ENCODE data around the gene NFX1. TPM values are rescaled to one million over a fixed set of nuclear protein-coding genes. Genes with fewer than 3 reads are reported as not detected.
A peak's percentile ranks its signal among the peaks of the same experiment; 100 is the strongest.

NFX1 gene
- total and polyA plus RNA-seq, 9 of the 15 experiments (the other 6 are each of a cell fraction or from before 2014, with no cell fraction given): 8.8 to 38.9 (median 26.8) TPM

DNA sequence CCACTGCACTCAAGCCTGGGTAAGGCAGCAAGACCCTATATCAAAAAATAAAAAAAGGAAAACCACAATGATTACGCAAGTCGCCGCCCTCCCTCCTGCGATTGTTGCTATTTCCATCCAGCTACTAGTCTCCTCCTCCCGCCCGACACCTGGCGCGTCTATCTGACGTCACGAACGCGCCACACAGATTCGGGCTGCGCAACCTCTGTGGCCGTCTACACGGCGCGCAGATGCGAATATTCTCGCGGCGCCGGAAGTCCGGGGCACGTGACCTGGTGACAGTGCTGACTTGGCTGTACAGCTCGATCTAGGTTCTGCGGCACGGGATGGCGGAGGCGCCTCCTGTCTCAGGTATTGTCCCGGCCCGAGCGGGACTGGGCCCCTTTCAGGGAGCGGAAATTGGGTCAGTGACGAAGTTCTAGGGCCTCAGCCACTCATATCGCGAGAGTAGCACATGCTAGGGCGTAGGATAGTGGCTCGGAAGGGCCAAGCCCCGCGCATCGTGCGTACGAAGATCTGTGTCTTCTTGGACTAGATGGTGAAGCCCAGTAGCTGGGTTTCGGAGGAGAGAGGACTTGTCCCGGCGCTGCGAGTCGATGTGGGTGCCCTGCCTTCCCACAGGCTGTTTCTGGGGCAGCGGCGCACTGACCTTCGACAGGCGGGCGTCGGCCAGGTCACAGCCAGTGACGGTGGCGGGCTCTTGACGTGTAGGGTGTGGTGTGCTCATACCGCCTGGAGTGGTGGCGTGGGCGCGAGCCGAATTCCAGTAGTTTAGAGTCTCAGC lies at the start of gene NFX1 (continued):
- TF ChIP-seq XRCC5 (IDR thresholded peaks at IDR 0.05; ENCODE audit: low read depth, low read length): no peak
- no peak for TF ChIP-seq PRPF4 (IDR thresholded peaks at IDR 0.05; ENCODE audit: insufficient read depth, low read depth, low read length, poor library complexity, severe bottlenecking)
- TF ChIP-seq MCM3 (IDR thresholded peaks at IDR 0.05): no peak
- TF ChIP-seq ZFP1 (CRISPR knock-in tag; IDR thresholded peaks at IDR 0.05): no peak
- TF ChIP-seq MTA3 (IDR thresholded peaks at IDR 0.05; ENCODE audit: borderline replicate concordance): no peak
- no peak for TF ChIP-seq COPS2 (conservative IDR thresholded peaks at IDR 0.05)
- TF ChIP-seq ZNF324 (CRISPR knock-in tag; IDR thresholded peaks at IDR 0.05): no peak
- no peak for TF ChIP-seq ZNF436 (CRISPR knock-in tag; IDR thresholded peaks at IDR 0.05)
- TF ChIP-seq NRF1 (conservative IDR thresholded peaks at IDR 0.05 in 1 of 2, IDR thresholded peaks at IDR 0.05 in 1 of 2): peak; percentile 95 to 96
- TF ChIP-seq, protein P1, sequence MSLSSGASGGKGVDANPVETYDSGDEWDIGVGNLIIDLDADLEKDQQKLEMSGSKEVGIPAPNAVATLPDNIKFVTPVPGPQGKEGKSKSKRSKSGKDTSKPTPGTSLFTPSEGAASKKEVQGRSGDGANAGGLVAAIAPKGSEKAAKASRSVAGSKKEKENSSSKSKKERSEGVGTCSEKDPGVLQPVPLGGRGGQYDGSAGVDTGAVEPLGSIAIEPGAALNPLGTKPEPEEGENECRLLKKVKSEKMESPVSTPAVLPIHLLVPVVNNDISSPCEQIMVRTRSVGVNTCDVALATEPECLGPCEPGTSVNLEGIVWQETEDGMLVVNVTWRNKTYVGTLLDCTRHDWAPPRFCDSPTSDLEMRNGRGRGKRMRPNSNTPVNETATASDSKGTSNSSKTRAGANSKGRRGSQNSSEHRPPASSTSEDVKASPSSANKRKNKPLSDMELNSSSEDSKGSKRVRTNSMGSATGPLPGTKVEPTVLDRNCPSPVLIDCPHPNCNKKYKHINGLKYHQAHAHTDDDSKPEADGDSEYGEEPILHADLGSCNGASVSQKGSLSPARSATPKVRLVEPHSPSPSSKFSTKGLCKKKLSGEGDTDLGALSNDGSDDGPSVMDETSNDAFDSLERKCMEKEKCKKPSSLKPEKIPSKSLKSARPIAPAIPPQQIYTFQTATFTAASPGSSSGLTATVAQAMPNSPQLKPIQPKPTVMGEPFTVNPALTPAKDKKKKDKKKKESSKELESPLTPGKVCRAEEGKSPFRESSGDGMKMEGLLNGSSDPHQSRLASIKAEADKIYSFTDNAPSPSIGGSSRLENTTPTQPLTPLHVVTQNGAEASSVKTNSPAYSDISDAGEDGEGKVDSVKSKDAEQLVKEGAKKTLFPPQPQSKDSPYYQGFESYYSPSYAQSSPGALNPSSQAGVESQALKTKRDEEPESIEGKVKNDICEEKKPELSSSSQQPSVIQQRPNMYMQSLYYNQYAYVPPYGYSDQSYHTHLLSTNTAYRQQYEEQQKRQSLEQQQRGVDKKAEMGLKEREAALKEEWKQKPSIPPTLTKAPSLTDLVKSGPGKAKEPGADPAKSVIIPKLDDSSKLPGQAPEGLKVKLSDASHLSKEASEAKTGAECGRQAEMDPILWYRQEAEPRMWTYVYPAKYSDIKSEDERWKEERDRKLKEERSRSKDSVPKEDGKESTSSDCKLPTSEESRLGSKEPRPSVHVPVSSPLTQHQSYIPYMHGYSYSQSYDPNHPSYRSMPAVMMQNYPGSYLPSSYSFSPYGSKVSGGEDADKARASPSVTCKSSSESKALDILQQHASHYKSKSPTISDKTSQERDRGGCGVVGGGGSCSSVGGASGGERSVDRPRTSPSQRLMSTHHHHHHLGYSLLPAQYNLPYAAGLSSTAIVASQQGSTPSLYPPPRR (CRISPR knock-in tag; IDR thresholded peaks at IDR 0.05; ENCODE audit: borderline replicate concordance): peak; percentile 63; the same call in 1 of the 2 replicates
- TF ChIP-seq BCOR (IDR thresholded peaks at IDR 0.05): peak; percentile 27
- no peak for TF ChIP-seq ZFP30 (CRISPR knock-in tag; IDR thresholded peaks at IDR 0.05; ENCODE audit: borderline replicate concordance)
- TF ChIP-seq, protein P2, sequence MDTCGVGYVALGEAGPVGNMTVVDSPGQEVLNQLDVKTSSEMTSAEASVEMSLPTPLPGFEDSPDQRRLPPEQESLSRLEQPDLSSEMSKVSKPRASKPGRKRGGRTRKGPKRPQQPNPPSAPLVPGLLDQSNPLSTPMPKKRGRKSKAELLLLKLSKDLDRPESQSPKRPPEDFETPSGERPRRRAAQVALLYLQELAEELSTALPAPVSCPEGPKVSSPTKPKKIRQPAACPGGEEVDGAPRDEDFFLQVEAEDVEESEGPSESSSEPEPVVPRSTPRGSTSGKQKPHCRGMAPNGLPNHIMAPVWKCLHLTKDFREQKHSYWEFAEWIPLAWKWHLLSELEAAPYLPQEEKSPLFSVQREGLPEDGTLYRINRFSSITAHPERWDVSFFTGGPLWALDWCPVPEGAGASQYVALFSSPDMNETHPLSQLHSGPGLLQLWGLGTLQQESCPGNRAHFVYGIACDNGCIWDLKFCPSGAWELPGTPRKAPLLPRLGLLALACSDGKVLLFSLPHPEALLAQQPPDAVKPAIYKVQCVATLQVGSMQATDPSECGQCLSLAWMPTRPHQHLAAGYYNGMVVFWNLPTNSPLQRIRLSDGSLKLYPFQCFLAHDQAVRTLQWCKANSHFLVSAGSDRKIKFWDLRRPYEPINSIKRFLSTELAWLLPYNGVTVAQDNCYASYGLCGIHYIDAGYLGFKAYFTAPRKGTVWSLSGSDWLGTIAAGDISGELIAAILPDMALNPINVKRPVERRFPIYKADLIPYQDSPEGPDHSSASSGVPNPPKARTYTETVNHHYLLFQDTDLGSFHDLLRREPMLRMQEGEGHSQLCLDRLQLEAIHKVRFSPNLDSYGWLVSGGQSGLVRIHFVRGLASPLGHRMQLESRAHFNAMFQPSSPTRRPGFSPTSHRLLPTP (IDR thresholded peaks at IDR 0.05; ENCODE audit: borderline replicate concordance, extremely low read depth, insufficient read length): no peak
- peak; percentile 95 for TF ChIP-seq GABPB1 (CRISPR knock-in tag; IDR thresholded peaks at IDR 0.05)
- no peak for TF ChIP-seq TEAD2 (tag; IDR thresholded peaks at IDR 0.05)
- TF ChIP-seq BMI1 (IDR thresholded peaks at IDR 0.05; ENCODE audit: low read length): no peak
- TF ChIP-seq SMAD4 (CRISPR knock-in tag; conservative IDR thresholded peaks at IDR 0.05): peak; percentile 49; the same call in 1 of the 2 replicates
- TF ChIP-seq HDAC3 (IDR thresholded peaks at IDR 0.05; ENCODE audit: borderline replicate concordance, partially characterized antibody): no peak
- TF ChIP-seq, protein P3, sequence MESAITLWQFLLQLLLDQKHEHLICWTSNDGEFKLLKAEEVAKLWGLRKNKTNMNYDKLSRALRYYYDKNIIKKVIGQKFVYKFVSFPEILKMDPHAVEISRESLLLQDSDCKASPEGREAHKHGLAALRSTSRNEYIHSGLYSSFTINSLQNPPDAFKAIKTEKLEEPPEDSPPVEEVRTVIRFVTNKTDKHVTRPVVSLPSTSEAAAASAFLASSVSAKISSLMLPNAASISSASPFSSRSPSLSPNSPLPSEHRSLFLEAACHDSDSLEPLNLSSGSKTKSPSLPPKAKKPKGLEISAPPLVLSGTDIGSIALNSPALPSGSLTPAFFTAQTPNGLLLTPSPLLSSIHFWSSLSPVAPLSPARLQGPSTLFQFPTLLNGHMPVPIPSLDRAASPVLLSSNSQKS (CRISPR knock-in tag; IDR thresholded peaks at IDR 0.05): no peak
- TF ChIP-seq FOXK1 (CRISPR knock-in tag; IDR thresholded peaks at IDR 0.05; ENCODE audit: borderline replicate concordance): peak; percentile 52

Measured in K562 (cell line).